Islet of Langerhans (tissue), 1 donor: ENCODE measurements around the gene HMOX2.
A peak's percentile ranks its signal among the peaks of the same experiment; 100 is the strongest.

Source experiments
- FAIRE-seq: peaks from one replicate; lab custom pipeline; 2011; peaks lifted over from hg19 to GRCh38; lab: Jason Lieb, UNC

HMOX2 gene

DNA sequence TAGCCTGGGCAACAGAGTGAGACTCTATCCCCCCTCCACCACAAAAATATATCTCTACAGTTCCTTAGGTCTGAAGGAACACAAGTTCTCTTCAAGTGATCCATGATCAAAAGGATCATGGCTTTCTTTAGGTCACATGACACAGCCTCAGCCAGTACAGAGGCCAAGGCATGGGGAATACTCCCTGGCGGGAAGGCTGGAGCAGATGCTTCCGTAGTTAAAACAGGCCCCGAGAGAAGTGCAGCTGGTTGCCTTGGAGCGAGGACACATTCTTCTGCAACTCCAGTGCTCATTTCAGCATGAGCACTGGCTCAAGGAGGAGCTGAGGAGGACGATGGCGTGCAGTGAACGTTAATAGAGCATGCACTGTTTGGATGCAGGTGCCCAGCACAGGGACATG is 48.9 kb downstream of the HMOX2 start:
- no peak for FAIRE-seq

DNA sequence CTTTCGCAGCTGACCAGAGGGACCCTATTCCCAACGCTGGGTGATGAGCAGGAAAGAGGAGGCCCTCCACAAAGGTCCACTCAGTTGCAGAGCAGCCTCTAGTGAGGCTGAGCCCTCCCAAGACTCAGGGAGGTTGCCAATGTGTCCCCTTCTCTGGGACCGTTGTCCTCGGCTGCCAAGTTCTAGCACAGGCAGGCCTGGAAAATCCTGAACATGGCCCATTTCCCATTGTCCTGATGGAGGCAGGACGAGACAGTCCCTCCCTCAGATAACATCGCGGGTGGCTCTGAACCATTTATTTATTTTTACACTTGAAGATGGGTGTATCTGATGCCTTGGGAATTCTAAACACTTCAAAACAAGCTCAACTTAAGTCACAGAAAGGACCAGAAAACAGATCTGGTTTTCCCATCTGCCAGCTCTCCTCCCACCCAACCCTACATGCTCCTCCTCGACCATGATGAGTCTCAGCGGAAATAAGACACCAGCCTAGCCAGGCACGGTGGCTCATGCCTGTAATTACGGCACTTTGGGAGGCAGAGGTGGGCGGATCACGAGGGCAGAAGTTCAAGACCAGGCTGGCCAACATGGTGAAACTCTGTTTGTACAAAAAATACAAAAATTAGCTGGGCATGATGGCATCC is 49.6 kb downstream of the HMOX2 start:
- no peak for FAIRE-seq

DNA sequence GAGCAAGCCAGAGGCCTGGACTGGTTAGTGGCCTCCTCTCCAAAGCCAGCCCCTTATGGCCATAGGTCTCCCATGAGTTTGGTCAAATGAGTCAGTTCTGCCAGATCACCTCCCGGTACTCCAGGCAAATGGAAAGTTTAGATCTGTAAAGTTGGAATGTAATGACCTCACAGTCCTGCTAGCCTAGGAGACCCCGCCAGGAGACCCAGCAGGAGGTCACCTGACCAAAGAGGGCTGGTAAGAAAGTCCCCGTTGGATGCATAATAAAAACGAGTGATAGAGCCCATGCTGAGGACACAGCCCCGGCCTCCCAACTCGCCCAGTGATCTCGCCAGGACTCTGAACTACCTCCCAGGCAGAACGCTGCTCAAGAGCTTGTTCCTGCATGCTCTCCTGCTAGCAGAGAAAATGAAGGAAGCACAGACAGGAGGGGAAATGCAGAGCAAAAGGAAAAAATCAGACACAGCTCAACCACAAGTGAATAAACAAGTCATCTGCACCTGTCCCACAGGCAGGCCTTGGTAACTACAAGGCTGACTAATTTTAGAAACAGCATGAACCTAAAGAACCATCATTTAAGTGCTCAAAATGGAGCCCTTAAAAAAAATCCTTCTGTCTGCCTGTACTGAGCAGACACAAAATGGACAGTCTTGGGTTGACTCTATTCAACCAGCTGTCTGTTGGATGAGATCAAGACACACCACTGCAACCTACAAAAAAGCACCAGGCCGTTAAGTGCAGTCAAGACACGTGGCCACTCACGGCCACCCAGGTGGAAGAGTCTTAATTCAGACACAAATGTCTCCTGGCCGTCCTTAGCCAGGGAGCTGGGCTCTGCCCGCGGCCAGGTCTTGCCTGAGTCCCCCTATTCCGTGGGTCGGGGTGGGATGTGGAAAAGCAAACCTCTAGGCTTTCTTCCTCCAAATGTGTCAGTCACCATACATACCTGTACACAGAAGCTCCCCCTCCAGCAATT is 53.2 kb downstream of the HMOX2 start:
- peak; percentile 27 for FAIRE-seq

DNA sequence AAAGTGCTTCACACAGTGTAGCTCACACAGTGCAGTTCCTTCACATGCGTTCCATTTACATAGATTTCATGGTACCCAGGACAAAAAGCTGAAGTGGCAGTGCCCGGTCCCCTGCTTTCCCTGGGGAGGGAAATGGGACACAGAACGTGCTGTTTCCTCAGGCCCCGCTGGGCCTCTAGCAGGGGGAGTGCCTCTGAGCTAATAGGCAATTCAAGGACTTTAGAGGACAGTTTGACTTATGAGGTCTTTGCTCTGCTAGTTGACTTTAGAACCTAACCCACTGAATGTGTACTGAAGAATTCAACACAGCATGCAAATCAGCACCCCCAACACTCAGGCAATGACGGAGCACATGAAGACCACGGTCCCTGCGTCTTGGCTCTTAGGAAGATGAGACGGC is 55.6 kb downstream of the HMOX2 start:
- FAIRE-seq: no peak

DNA sequence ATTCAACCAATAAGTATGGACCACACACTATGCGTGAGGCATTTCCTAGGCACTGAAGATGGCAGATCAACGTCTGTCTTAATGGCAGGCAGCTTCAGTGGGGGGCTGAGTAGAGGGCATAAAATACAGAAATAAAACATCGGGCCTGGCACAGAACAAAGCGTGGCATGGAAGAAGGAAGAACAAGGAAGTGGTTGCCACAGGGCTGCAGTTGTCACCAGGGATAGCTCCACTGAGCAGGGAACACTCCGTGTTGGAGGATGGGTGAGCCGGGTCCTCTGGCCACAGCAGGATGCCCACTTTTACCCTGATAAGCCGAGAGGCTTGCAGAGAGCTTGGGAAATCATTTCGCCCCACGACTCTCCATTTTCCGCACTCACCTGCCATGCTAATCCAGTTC is 56.0 kb downstream of the HMOX2 start:
- no peak for FAIRE-seq

DNA sequence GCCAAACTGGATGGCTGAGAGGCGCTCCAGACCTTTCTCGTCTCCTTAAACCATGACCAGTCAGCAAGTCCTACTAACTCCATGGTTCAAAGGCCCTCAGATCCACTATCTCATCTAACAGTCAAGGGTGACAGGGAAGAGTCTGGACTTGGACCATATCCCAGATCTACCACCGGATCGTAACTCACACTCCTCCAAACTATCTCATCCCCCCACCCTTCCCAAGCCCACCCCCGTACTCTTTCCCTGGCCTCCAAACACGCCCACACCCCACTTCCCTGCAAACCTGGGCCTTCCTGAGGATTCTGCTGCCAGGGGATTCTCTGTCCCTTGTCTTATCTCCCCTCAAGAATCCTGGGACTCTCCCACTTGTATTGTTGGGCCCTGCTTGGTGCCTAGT is 57.3 kb downstream of the HMOX2 start:
- FAIRE-seq: no peak

DNA sequence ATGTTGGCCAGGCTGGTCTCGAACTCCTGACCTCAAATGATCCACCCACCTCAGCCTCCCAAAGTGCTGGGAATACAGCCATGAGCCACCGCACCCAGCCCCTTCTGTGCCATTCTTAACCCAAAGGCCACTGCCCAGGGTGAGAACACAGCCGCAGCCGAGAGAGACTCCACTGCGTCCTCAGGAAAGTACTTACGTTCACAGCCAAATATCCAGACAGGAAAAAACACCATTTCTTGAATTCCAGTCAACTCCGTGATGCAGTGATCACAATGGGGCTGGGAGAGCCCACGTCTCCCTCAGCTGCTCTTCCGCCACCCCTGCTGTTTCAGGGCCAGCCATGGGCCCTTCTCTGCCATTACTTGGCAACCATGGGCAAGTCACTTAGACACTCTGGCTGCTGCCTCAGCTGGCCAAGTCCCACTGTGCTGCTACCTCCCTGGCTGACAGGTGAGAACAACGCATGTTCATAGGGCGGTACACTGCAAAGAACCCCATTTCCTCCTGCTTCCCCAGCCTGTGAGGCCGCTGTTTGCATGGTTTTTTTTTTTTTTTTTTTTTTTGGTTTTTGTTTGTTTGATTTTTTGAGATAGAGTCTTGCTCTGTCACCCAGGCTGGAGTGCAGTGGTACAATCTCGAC is 58.1 kb downstream of the HMOX2 start:
- FAIRE-seq: no peak

DNA sequence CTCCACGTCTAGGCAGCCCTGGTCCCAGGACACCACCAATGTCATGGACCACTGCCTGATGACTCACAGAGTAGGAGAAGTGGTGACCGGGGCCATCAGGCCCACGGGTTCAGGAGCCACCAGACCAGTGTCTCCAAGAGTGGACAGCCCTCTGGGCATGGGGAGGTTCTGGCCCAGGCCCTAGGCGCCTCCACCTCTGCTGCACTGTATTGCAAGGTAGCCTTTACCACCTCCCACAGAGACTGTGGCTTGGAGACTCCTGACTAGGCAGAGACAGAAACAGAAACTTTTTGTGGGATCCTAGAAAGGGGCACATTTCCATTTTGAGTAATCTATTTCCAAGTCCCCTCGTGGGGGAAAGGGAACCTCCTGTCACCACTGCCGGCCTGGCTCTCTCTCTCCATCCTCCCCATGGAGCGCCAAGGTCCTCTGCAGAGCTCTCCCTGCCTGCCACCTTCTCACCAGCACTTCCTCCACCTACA is 59.5 kb downstream of the HMOX2 start:
- no peak for FAIRE-seq

DNA sequence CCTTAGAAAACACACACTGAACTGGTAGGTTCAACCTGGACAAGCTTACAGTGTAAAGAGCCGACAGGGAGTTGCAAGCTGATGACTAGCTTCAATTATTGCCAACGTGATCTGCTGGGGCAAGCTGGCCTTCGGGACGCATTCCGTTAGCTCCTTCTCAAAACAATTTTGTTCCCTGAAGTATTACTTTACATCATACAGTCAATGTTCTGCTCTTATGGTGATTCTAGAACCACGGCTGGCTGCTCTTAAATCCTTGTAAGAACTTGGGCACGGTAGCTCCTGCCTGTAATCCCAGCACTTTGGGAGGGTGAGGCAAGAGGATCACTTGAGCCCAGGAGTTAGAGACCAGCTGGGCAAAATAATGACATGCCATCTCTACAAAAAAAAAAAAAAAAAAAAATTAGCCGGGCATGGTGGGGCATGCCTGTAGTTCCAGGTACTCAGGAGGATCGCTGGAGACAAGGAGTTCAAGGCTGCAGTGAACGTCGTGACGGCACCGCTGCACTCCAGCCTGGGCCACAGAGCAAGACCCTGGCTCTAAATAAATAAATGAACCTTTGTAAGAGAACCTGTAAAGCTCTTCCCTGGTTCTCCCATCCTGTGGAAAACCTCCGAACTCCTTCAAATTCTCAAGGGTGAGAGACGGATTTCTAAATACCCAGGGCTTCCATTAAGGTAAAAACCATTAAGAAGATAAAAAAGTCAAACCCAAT is 60.4 kb downstream of the HMOX2 start:
- no peak for FAIRE-seq

DNA sequence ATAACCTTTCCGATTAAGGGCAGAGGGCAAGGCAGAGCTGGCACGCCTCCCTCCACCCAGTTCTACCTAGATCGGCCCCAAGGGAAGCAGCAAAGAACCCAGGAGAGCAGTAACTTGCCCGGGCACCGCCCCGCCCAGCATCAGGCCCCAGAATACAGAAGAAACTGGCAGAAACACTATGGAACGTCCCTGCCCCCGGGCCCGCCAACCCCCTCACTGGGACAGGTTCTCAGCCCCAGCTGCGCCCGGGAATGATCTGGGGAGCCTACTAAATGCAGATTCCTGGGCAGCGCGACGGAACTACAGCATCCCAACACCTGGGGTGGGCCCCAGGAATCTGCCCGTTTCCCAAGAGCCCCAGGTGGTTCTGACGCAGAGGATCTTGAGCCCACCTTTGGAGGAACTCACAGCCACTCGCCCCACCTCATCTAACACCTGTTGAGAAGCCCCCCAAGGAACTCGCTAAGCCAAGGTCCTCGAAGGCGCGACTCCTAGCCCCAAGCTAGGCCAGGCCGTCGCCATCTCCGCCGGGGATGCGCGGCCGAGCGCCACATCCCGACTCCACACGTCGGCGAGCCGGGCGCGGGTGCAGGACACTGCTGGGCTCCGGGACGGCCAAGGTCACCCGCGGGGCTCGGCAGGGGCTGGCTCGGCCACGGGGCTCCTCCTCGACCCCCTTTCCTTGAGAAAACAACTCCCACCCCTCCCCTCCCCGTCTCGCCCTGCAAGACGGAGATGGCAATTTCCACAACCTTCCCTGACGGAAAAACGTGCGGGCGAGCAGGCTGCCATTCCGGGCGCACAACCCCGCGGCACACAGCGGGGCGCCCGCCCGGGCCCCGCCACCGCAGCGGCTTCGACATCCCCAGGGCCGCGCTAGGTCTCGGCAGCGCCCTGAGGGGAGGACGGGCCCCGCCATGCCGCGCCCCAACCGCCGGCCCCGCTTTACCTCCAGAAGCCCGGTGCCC is 61.5 kb downstream of the HMOX2 start:
- no peak for FAIRE-seq

DNA sequence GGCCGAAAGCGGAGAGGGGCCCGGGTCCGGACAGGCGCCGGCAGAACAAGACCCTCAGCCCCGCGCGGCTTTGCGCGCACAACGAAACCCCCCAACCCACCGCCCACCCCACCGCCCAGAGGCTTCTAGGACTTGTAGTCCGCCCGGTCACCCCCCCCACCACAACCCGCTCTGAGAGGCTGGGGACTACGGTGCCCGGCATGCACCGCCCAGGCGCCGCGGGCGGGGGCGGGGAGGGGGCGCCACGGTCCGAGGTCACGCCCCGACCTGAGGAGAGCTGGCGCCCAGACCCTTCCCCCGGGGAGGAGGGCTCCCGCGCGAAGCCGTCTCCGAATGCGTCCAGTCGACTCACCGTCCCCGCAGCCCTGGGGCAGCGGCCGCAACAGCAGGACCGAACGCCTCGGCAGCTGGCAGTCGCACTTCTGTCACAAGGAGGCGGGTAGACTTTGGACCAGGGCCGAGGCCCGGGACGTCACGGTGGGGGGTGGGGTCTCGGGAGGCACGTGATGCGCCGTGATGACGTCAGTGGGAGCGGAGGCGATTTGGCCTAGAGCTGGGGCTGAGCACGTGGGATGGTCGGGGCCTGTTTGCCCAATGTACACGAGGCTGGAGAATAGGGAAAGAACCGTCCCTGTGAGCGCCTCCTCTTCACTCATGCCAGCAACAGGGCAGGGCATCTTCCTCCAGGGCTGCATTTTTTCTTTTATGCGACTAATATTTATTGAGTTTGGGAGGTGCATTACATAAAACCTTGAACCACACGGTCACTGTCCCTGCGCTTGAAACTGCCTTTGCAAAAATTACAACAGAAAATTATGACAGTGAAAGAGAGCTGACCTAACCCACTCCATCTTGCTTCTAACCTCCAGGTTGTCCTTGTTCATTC is 62.4 kb downstream of the HMOX2 start, which contains the start of gene CDIP1:
Gene CDIP1, minus strand, starts transcription at position 424 of the 886 bp plus-strand sequence. CDS start 24,643 bp downstream, outside the sequence.
- FAIRE-seq: peak; percentile 78

DNA sequence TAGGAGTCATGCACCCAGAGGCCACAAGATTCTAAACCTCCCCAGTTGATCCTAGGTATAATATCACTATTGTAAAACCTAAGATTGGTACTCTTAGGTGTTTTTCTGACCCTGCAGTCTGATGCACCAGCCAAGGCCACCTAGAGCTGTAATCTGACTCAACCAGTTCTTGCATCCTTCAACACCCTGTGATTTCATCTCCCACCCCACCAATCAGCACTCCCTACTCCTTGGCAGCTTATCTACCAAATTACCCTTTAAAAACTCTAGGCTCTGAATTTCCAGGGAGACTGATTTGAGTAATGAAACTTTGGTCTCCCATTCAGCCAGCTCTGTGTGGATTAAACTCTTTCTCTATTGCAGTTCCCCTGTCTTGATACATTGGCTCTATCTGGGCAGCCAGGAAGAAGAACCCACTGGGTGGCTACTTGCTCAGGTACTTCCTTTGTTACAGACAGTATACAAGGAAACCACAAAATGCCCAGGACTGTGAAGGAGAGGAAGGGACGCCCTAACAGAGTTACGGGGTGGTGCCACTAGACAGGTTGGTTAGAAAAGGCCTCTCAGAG is 63.6 kb downstream of the HMOX2 start:
- no peak for FAIRE-seq

DNA sequence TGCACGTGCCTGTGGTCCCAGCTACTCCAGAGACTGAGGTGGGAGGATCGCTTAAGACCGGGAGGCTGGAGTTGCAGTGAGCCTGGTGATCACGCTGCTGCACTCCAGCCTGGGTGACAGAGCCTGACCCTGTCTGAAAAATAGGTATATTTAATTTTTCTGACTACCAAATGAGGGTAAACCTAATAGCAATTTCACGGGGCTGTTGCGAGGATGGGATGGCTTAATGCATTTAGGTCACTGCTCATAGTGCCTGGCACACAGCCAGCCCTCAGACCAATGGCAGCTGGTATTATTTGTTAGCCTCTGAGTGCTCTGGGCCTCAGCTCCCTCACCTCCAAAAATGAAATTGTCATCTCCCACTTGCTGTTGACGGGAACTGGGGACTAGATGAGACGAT is 68.3 kb downstream of the HMOX2 start:
- FAIRE-seq: no peak

DNA sequence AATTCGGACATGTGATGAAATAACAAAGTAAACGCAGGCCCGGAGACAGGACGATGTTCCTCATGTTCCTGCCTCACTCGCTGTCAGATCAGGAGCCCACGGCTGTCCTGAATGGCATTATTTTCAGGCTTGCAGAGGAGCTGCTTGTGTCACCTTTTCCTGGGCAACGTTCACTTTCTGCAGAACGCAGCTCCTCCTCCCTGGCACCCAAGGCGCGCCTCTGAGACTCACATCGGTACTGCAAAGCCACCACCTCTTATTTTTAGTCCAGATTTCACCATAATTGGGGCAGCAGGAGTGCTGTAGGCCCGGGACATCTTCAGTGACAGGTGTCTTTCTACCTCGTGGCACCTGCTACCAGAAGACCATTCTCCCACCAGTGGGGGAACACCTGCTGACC is 71.9 kb downstream of the HMOX2 start:
- no peak for FAIRE-seq

DNA sequence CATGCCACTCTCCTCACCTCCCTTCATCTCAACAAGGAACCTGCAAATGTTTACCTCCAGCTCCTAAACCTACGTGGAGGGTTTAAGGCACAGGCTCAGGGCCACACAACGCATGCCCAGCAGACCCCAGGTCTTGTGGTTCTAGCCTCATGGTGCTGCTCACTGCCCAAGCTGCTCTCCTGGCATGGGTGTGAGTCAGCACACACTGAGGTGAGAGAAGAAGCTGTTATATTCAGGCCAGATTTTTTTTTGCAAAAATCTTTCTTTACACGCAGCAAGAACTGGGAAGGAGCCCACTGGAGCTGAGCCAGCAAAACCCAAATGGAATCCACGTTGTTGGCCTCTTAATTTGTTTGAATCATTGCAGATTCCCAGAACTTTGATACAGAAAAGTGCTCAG is 74.4 kb downstream of the HMOX2 start:
- FAIRE-seq: no peak

DNA sequence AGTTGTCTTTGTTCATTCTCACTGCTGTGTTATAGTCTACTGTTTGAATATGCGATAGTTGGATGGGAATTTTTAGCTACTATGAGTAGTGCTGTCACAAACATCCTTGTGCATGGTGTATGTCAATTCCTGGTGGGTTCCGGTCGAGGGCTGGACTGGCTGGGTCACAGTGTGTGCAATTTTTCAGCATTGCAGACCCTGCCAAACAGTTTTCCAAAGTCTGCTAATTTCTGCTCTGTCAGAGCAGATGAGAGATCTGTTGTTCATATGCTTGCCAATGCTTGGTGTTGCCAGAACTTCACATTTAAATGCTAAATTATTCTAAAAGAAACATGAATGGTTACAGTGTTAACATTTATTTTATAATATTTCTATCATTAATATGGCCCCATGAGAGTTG is 76.3 kb downstream of the HMOX2 start:
- no peak for FAIRE-seq

DNA sequence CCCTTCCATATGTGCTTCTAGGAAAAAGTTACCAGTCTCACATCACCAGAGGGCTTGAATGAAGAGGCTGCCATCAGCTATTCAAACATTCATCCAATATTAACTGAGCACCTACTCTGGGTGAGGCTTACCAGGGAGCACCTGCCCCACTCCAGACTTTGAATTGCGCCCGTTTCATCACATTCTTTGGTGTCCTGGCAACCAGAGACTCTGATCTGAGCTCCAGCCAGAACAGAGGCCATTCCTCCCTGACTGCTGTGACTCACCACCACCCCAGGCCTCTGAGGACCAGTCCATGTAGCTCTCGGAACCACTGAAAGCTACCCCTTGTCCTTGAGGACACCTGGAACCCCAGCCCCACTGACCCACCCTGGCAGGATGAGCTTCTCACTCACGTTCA is 79.9 kb downstream of the HMOX2 start, which contains the start of gene C16orf96:
Gene C16orf96, plus strand, starts transcription at position 229 of the 400 bp plus-strand sequence. Its CDS starts 150 bp downstream, at position 379.
- FAIRE-seq: no peak

DNA sequence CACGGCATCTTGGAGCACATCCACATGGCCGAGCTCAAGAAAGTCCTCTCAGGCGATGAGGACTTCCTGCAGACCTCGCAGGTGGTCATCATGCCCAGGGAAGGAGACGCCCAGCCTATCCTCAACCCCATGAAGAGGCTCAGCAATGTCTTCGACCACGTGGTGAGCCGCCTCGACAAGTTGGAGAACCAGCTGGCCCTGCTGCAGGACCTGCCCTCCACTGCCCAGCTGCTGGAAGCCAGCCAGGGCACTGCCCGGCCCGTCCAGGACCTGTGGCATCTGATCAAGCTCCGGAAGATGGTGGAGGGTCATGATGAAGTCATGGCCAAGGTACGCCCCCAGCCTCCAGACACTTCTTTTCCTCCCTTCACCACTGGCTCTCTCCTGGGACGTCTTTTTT is 80.4 kb downstream of the HMOX2 start:
- no peak for FAIRE-seq

DNA sequence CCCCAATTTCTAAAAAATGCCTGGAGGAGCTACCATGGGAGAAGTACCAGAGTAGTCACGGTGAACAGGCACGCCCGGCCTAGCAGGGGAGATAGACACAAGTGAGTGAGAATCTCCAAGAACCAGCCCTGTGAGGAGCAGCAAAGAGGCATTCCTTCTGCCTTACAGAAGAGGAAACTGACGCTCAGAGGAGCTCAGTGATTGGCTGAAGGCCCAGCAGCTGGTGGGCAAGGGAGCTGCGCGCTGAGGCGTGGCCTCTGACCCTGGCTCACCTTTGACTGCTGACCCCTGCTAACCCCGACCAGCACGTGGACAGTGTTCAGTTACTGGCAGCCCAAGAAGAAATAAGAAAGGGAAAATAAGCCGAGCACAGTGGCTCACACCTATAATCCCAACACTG is 81.8 kb downstream of the HMOX2 start:
- no peak for FAIRE-seq
